Measurements from ENCODE around the gene ILF3.

- TF ChIP-seq RNF2 (conservative IDR thresholded peaks at IDR 0.05; ENCODE audit: low read depth) (no peak), SMC3 (IDR thresholded peaks at IDR 0.05; ENCODE audit: low read length) (no peak), CTCF (CRISPR knock-in tag; IDR thresholded peaks at IDR 0.05) (no peak), ZNF687 (CRISPR knock-in tag; IDR thresholded peaks at IDR 0.05) (no peak), CAMTA2 (CRISPR knock-in tag; IDR thresholded peaks at IDR 0.05; ENCODE audit: borderline replicate concordance) (no peak)
Observed at GRCh38 chr19:10682397-10683063, 28.4 kb downstream of the ILF3 start.

Measured in HepG2 (cell line).